ENCODE measurements around the gene ZNF576. TPM values are rescaled to one million over a fixed set of nuclear protein-coding genes. Genes with fewer than 3 reads are reported as not detected.
A peak's percentile ranks its signal among the peaks of the same experiment; 100 is the strongest.
"Not testable (repeated sequence)": the region's sequence is repeated elsewhere in the genome, so short reads cannot be mapped to it uniquely, and the experiment has no call there.

The ZNF576 gene
- total RNA-seq, 1 donor from 2014 or later, result 6.2 TPM

GRCh38 chr19:43578787-43579186 lies 17.6 kb upstream of the ZNF576 start:
- TF ChIP-seq CTCF (IDR thresholded peaks at IDR 0.05; ENCODE audit: insufficient read depth, low read length, poor library complexity, severe bottlenecking), result no peak
- Histone ChIP-seq H3K36me3 (ENCODE audit: control insufficient read depth, insufficient read depth, low read length) (no peaks in the 10 kb centered on the region), H3K4me3 (ENCODE audit: low read depth, low read length) (no peak overlapping the region), H3K27me3 (ENCODE audit: control insufficient read depth, insufficient read depth, low read length) (no peaks in the 10 kb centered on the region)
- no peak for DNase-seq (ENCODE audit: low read depth)

GRCh38 chr19:43581467-43581866 lies 14.9 kb upstream of the ZNF576 start:
- Histone ChIP-seq H3K27me3 (ENCODE audit: control insufficient read depth, insufficient read depth, low read length) (no peaks in the 10 kb centered on the region), H3K4me3 (ENCODE audit: low read depth, low read length) (no peak overlapping the region), H3K36me3 (ENCODE audit: control insufficient read depth, insufficient read depth, low read length) (peaks cover 2% of the 10 kb centered on the region)
- TF ChIP-seq CTCF (IDR thresholded peaks at IDR 0.05; ENCODE audit: insufficient read depth, low read length, poor library complexity, severe bottlenecking), result no peak
- DNase-seq (ENCODE audit: low read depth), result no peak

- DNase-seq (ENCODE audit: low read depth), result no peak
- Histone ChIP-seq H3K4me3 (ENCODE audit: low read depth, low read length) (no peak overlapping the region), H3K36me3 (ENCODE audit: control insufficient read depth, insufficient read depth, low read length) (peaks cover 2% of the 10 kb centered on the region), H3K27me3 (ENCODE audit: control insufficient read depth, insufficient read depth, low read length) (no peaks in the 10 kb centered on the region)
- no peak for TF ChIP-seq CTCF (IDR thresholded peaks at IDR 0.05; ENCODE audit: insufficient read depth, low read length, poor library complexity, severe bottlenecking)
Observed at GRCh38 chr19:43582495-43582894, 13.9 kb upstream of the ZNF576 start.

- no peak overlapping the region for H3K4me3 ChIP-seq (ENCODE audit: low read depth, low read length)
- no peak for TF ChIP-seq CTCF (IDR thresholded peaks at IDR 0.05; ENCODE audit: insufficient read depth, low read length, poor library complexity, severe bottlenecking)
- peak; percentile 32 for DNase-seq (ENCODE audit: low read depth)
- no peaks in the 10 kb centered on the region for H3K27me3 ChIP-seq (ENCODE audit: control insufficient read depth, insufficient read depth, low read length)
- H3K36me3 ChIP-seq (ENCODE audit: control insufficient read depth, insufficient read depth, low read length), result peaks cover 2% of the 10 kb centered on the region
Observed at GRCh38 chr19:43584484-43584883, 11.9 kb upstream of the ZNF576 start.

GRCh38 chr19:43586346-43586745 lies 10.0 kb upstream of the ZNF576 start:
- TF ChIP-seq CTCF (IDR thresholded peaks at IDR 0.05; ENCODE audit: insufficient read depth, low read length, poor library complexity, severe bottlenecking), result no peak
- Histone ChIP-seq H3K36me3 (ENCODE audit: control insufficient read depth, insufficient read depth, low read length) (peaks cover 4% of the 10 kb centered on the region), H3K4me3 (ENCODE audit: low read depth, low read length) (no peak overlapping the region), H3K27me3 (ENCODE audit: control insufficient read depth, insufficient read depth, low read length) (no peaks in the 10 kb centered on the region)
- DNase-seq (ENCODE audit: low read depth), result no peak

GRCh38 chr19:43587029-43587428 lies 9.4 kb upstream of the ZNF576 start:
- not testable (repeated sequence) for H3K27me3 ChIP-seq (ENCODE audit: control insufficient read depth, insufficient read depth, low read length); DNase-seq (ENCODE audit: low read depth); H3K4me3 ChIP-seq (ENCODE audit: low read depth, low read length); H3K36me3 ChIP-seq (ENCODE audit: control insufficient read depth, insufficient read depth, low read length)

Measured in kidney epithelial cell (primary cell).